Uterus (tissue), 4 donors: Measurements from ENCODE around the gene SULT2B1. TPM values are rescaled to one million over a fixed set of nuclear protein-coding genes. Genes with fewer than 3 reads are reported as not detected.

Experiments used
- DNase-seq, 2 donors: peaks; one replicate each; pipeline ENCODE4 v3.0.0-alpha.2; 2019 to 2020
- H3K27ac ChIP-seq, 2 donors: fragments of 200-600 bp; sonication (generic); 1 replicate in 1 of 2; 2 replicates in 1 of 2; pipeline ENCODE4 v1.5.1; 2016 to 2018
- H3K27me3 ChIP-seq, 2 donors: fragments of 200-600 bp; sonication (generic); one replicate each; pipeline ENCODE4 v1.5.1; 2018 to 2019; ENCODE audit warnings: control low read depth in 1 of 2
- H3K36me3 ChIP-seq, 2 donors: fragments of 200-600 bp; sonication (generic); one replicate each; pipeline ENCODE4 v1.5.1; 2019; ENCODE audit warnings: control low read depth in 1 of 2
- H3K4me1 ChIP-seq, 2 donors: fragments of 200-600 bp; sonication (generic); one replicate each; pipeline ENCODE4 v1.5.1; 2018 to 2019; ENCODE audit warnings: control low read depth in 1 of 2
- H3K4me3 ChIP-seq, 2 donors: fragments of 200-600 bp; sonication (generic); 1 replicate in 1 of 2; 2 replicates in 1 of 2; pipeline ENCODE4 v1.5.1; 2018 to 2019; ENCODE audit warnings: mild to moderate bottlenecking in 1 of 2
- H3K9me3 ChIP-seq, 2 donors: fragments of 200-600 bp; sonication (generic); one replicate each; pipeline ENCODE4 v1.5.1; 2019; ENCODE audit warnings: control low read depth in 1 of 2
- POLR2A ChIP-seq, 2 donors: fragments of 450-650 bp; IDR thresholded peaks; one replicate each; pipeline ENCODE4 v1.6.1; 2016; ENCODE audit warnings: antibody characterized with exemption in 2 of 2, mild to moderate bottlenecking in 1 of 2, moderate library complexity in 1 of 2
- intact Hi-C: fragments of 100-400 bp; cut with DNase I; formaldehyde crosslinking; loops from one replicate; pipeline ENCODE4 v1.15.1; 2023; ENCODE audit warnings: low total_unique reads
- total RNA-seq, 4 donors: library from RNA; depleted of rRNA in 3 of 4; stranded (reverse); fragments of >200 nt in 3 of 4; gene quantifications; one replicate each; pipeline versions ENCODE4 v1.1.0 to v1.2.4, GENCODE V29; 2014 to 2023
- TF ChIP-seq, protein P1 (sequence below), 4 experiments: fragments of 200-600 bp in 2 of 4; fragments of 450-650 bp in 2 of 4; sonication (generic) in 2 of 4; IDR thresholded peaks; one replicate each; pipeline ENCODE4 v1.5.1; 2016 to 2019; ENCODE audit warnings: antibody characterized with exemption in 4 of 4, mild to moderate bottlenecking in 2 of 4, moderate library complexity in 1 of 4
- donor health status: DM: yes; HTN: yes; CAD: no.

SULT2B1 gene
- total RNA-seq, 4 donors from 2014 or later: 0.41 TPM; not detected in 3

DNA sequence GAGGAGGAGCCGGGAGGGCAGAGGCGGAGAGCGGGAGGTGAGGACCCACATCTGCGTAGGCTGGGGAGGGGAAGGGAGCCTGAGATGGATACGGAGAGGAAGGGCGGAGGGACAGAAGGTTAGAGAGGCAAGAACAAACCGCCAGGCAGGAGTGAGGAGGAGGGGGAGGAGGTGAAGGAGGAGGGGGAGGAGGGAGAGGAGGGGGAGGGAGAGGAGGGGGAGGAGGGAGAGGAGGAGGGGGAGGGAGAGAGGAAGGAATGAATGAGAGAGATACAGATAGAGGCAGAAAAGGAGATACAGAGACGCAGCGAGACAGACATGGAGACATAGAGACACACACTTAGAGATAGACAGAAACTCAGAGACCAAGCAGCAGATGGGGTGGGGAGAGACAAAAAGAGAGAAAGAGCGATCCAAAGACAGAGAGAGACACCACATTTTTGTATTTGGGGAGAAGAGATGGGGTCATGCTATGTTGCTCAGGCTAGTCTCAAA lies 94.8 kb downstream of the SULT2B1 start:
- no peaks in the 10 kb centered on the region for H3K9me3 ChIP-seq
- intact Hi-C loops: loop anchor here (10.0 kb wide), 1 partner anchor 308 kb away; the partner anchor contains the start of gene BAX
- DNase-seq: no peak
- H3K4me3 ChIP-seq: peak overlapping the region in 1 of 2 donors; percentile 51
- no peak for TF ChIP-seq POLR2A (IDR thresholded peaks at IDR 0.05)
- TF ChIP-seq, protein P1, sequence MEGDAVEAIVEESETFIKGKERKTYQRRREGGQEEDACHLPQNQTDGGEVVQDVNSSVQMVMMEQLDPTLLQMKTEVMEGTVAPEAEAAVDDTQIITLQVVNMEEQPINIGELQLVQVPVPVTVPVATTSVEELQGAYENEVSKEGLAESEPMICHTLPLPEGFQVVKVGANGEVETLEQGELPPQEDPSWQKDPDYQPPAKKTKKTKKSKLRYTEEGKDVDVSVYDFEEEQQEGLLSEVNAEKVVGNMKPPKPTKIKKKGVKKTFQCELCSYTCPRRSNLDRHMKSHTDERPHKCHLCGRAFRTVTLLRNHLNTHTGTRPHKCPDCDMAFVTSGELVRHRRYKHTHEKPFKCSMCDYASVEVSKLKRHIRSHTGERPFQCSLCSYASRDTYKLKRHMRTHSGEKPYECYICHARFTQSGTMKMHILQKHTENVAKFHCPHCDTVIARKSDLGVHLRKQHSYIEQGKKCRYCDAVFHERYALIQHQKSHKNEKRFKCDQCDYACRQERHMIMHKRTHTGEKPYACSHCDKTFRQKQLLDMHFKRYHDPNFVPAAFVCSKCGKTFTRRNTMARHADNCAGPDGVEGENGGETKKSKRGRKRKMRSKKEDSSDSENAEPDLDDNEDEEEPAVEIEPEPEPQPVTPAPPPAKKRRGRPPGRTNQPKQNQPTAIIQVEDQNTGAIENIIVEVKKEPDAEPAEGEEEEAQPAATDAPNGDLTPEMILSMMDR (IDR thresholded peaks at IDR 0.05): no peak
- H3K27ac ChIP-seq: peak overlapping the region; percentile 97 to 99
- peaks cover 0 to 6% of the 10 kb centered on the region in 2 donors for H3K4me1 ChIP-seq
- no peaks in the 10 kb centered on the region for H3K36me3 ChIP-seq
- H3K27me3 ChIP-seq: no peaks in the 10 kb centered on the region

DNA sequence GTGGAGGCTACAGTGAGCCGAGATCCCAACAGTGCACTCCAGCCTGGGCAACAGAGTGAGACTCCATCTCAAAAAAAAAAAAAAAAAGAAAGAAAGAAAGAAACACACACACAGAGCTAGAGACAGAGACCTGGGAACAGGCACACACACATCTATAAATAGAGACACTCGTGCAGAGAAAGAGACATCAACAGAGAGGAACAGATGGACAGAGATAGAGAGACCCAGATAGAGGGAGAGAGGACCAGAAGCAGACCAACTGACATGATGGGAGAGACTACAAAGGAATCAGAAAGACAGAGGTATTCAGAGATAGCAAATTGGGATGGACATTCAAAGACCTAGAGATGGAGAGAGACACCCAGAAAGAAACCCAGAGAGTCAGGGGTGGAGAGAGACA lies 96.2 kb downstream of the SULT2B1 start:
- no peak overlapping the region for H3K4me3 ChIP-seq
- no peak for DNase-seq
- peaks cover 0 to 6% of the 10 kb centered on the region in 2 donors for H3K4me1 ChIP-seq
- TF ChIP-seq, protein P1 (IDR thresholded peaks at IDR 0.05): no peak
- no peak for TF ChIP-seq POLR2A (IDR thresholded peaks at IDR 0.05)
- intact Hi-C loops: loop anchor here (10.0 kb wide), 1 partner anchor 307 kb away; the partner anchor contains the start of gene BAX
- no peaks in the 10 kb centered on the region for H3K9me3 ChIP-seq
- no peaks in the 10 kb centered on the region for H3K27me3 ChIP-seq
- no peak overlapping the region for H3K27ac ChIP-seq
- no peaks in the 10 kb centered on the region for H3K36me3 ChIP-seq

Other genes with a start within 250 kb of the SULT2B1 start
- 100 to 1,000 TPM in 1 of 4 donors, 10 to 100 TPM in 3; 23.8 to 147 (median 45.2) TPM for gene EMP3, start 226.6 kb upstream of the SULT2B1 start, total RNA-seq
- gene TMEM143, start 188.2 kb upstream of the SULT2B1 start, total RNA-seq: 1 to 10 TPM in 3 of 4 donors, under 1 TPM in 1; 0.88 to 6.7 (median 5.8) TPM
- gene SYNGR4, start 187.8 kb upstream of the SULT2B1 start, total RNA-seq: not detected
- 100 to 1,000 TPM in 2 of 4 donors, 10 to 100 TPM in 2; 58.5 to 137 (median 89.3) TPM for gene KDELR1, start 160.6 kb upstream of the SULT2B1 start, total RNA-seq
- 1 to 10 TPM in 1 of 4 donors, under 1 TPM in 2, not detected in 1; under 0.01 to 2.4 (median 0.21) TPM for gene GRIN2D, start 158.5 kb upstream of the SULT2B1 start, total RNA-seq
- gene GRWD1, start 106.2 kb upstream of the SULT2B1 start, total RNA-seq: 10 to 100 TPM in 2 of 4 donors, 1 to 10 TPM in 2; 7.7 to 33.8 (median 21.3) TPM
- gene KCNJ14, start 96.6 kb upstream of the SULT2B1 start, total RNA-seq: 1 to 10 TPM in 2 of 4 donors, under 1 TPM in 1, not detected in 1; 0.29 to 2.2 (median 1.2) TPM
- 10 to 100 TPM in 3 of 4 donors, 1 to 10 TPM in 1; 7.2 to 70.3 (median 36.5) TPM for gene CYTH2, start 82.8 kb upstream of the SULT2B1 start, total RNA-seq
- under 1 TPM in 2 of 4 donors, not detected in 2; 0.28 to 0.52 TPM for gene LMTK3, start 40.3 kb upstream of the SULT2B1 start, total RNA-seq
- not detected for gene SPACA4, start 54.6 kb downstream of the SULT2B1 start, total RNA-seq
- 1 to 10 TPM in 2 of 4 donors, not detected in 2; 1.8 TPM for gene FAM83E, start 62.9 kb downstream of the SULT2B1 start, total RNA-seq
- 1,000 to 10,000 TPM; 1,515 to 5,795 (median 3,195) TPM for gene RPL18, start 67.0 kb downstream of the SULT2B1 start, total RNA-seq
- gene SPHK2, start 67.3 kb downstream of the SULT2B1 start, total RNA-seq: 10 to 100 TPM; 10.0 to 27.2 (median 21.7) TPM
- gene DBP, start 85.2 kb downstream of the SULT2B1 start, total RNA-seq: 10 to 100 TPM in 2 of 4 donors, 1 to 10 TPM in 1, not detected in 1; 3.1 to 29.8 (median 11.3) TPM
- 10 to 100 TPM in 2 of 4 donors, under 1 TPM in 2; 0.51 to 55.1 (median 8.1) TPM for gene CA11, start 94.0 kb downstream of the SULT2B1 start, total RNA-seq
- gene NTN5, start 120.8 kb downstream of the SULT2B1 start, total RNA-seq: 1 to 10 TPM in 2 of 4 donors, not detected in 2; 1.1 to 4.1 TPM
- gene FUT2, start 143.8 kb downstream of the SULT2B1 start, total RNA-seq: 1 to 10 TPM in 1 of 4 donors, not detected in 3; 1.0 TPM
- 10 to 100 TPM in 1 of 4 donors, 1 to 10 TPM in 1, under 1 TPM in 1, not detected in 1; 0.26 to 24.2 (median 3.0) TPM for gene MAMSTR, start 167.6 kb downstream of the SULT2B1 start, total RNA-seq
- gene RASIP1, start 188.4 kb downstream of the SULT2B1 start, total RNA-seq: 100 to 1,000 TPM in 1 of 4 donors, 10 to 100 TPM in 2, 1 to 10 TPM in 1; 5.9 to 105 (median 31.9) TPM
- gene IZUMO1, start 194.7 kb downstream of the SULT2B1 start, total RNA-seq: 1 to 10 TPM in 1 of 4 donors, under 1 TPM in 1, not detected in 2; under 0.01 to 2.3 TPM
- gene FUT1, start 200.5 kb downstream of the SULT2B1 start, total RNA-seq: 10 to 100 TPM in 1 of 4 donors, 1 to 10 TPM in 3; 1.5 to 17.7 (median 4.4) TPM
- not detected for gene FGF21, start 203.4 kb downstream of the SULT2B1 start, total RNA-seq